Right ventricle myocardium superior (tissue), 1 donor: ENCODE measurements around the gene OR52B4. TPM values are rescaled to one million over a fixed set of nuclear protein-coding genes. Genes with fewer than 3 reads are reported as not detected.
A peak's percentile ranks its signal among the peaks of the same experiment; 100 is the strongest.
"Not testable (repeated sequence)": the region's sequence is repeated elsewhere in the genome, so short reads cannot be mapped to it uniquely, and the experiment has no call there.

Source experiments
- ATAC-seq: fragments of 200-7000 bp; cut with Tn5 transposase; one replicate; pipeline ENCODE4 v1.9.1; 2020; ENCODE audit warnings: mild to moderate bottlenecking; ENCODE audit not compliant: poor library complexity
- DNase-seq: peaks from one replicate; pipeline ENCODE4 v3.0.0-alpha.2; 2020
- intact Hi-C: fragments of 100-400 bp; cut with DNase I; formaldehyde crosslinking; loops from one replicate; pipeline ENCODE4 v1.11.2; 2022
- long read RNA-seq: library from polyadenylated mRNA; unstranded; transcript quantifications from one replicate; pipeline ENCODE4 v2.0.0, GENCODE V29; 2021
- total RNA-seq: library from RNA; stranded (reverse); fragmentation: NEBNext Ultra II Directional; extraction: Animal tissue kit (Norgen Biotek cat#: 25700); gene quantifications from one replicate; pipeline ENCODE4 v1.2.1, GENCODE V29; 2021
- donor health status: DM: no; HTN: yes; CAD: no; lungs with severe emphysema.

OR52B4 gene
- not detected for total RNA-seq
- long read RNA-seq, result 0 reads

GRCh38 chr11:4368286-4368685 lies at the start of gene OR52B4:
TSS of gene OR52B4 (minus strand) at chr11:4368386. CDS start at chr11:4368295, 91 bp downstream.
- no peak for ATAC-seq
- intact Hi-C loops, result no loop called here
- DNase-seq, result no peak

GRCh38 chr11:4416816-4417215 lies 48.6 kb upstream of the OR52B4 start:
- intact Hi-C loops, result no loop called here
- DNase-seq (no peak), ATAC-seq (no peak)

- intact Hi-C loops, result no loop called here
- no peak for DNase-seq
- no peak for ATAC-seq
Observed at GRCh38 chr11:4416306-4416705, 48.1 kb upstream of the OR52B4 start.

DNA sequence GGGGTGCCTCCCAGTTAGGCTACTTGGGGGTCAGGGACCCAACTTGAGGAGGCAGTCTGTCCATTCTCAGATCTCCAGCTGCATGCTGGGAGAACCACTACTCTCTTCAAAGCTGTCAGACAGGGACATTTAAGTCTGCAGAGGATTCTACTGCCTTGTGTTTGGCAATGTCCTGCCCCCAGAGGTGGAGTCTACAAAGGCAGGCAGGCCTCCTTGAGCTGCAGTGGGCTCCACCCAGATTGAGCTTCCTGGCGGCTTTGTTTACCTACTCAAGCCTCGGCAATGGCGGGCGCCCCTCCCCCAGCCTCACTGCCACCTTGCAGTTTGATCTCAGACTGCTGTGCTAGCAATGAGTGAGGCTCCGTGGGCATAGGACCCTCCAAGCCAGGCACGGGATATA lies 38.0 kb upstream of the OR52B4 start:
- DNase-seq, intact Hi-C loops, ATAC-seq: not testable (repeated sequence)

- intact Hi-C loops, result no loop called here
- ATAC-seq, result peak; percentile 50
- DNase-seq, result no peak
Observed at GRCh38 chr11:4393858-4394223, 25.7 kb upstream of the OR52B4 start.

DNA sequence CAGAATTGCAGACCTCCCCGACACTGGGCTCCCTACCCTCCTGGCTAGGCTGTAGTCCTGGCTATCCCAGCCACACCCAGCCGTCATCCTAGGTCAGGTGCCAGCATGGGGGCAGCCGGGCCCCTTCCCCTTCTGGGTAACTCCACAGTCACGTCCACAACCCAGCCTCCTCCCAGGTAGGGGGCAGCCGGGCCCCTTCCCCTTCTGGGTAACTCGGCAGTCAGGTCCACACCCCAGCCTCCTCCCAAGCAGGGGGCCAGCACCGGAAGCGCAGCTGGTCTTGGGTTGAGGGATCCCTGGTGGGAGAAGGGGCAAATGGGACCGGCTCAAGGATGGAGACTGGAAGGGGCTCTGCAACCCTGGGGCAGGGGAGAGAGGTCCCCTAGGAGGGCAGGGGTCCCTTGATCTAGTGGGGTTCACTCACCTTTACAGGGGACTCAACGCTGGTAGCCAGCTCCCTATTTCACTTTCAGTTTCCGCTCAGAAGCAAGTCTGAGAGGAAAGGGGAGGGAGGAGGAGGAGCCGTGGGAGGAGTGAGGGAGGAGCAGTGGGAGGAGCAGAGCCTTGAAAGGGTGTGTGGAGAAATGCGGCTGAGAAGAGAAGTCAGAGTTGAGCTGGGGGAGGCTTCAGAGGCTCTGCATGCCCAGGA lies 25.1 kb upstream of the OR52B4 start, which contains the start of gene TRIM21:
TSS of gene TRIM21 (minus strand) at position 494 of the 649 bp plus-strand sequence. CDS start 3,293 bp downstream, outside the sequence.
- peak; percentile 85 for DNase-seq
- ATAC-seq, result peak; percentile 100
- intact Hi-C loops, result no loop called here

DNA sequence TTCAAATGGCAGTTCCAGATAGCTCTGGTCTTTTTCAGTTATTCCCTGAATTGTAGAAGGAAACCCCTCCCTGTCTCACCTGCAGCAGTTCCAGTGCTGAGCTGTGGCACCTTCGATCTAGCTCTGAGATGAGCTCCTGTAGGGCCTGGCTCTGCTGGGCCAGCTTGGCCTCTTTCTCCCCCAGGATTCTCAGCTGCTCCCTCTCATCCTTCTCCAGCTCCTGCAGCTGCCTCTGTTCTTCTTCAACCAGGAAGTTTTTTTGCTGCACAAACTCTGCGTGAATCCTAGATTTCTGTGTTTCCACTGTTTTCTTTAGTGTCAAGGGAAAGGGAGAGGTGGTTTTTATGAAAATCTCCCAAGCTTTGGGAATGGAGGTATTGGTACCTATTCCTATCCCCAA lies 20.0 kb upstream of the OR52B4 start:
- DNase-seq (no peak), ATAC-seq (no peak)
- intact Hi-C loops, result no loop called here

DNA sequence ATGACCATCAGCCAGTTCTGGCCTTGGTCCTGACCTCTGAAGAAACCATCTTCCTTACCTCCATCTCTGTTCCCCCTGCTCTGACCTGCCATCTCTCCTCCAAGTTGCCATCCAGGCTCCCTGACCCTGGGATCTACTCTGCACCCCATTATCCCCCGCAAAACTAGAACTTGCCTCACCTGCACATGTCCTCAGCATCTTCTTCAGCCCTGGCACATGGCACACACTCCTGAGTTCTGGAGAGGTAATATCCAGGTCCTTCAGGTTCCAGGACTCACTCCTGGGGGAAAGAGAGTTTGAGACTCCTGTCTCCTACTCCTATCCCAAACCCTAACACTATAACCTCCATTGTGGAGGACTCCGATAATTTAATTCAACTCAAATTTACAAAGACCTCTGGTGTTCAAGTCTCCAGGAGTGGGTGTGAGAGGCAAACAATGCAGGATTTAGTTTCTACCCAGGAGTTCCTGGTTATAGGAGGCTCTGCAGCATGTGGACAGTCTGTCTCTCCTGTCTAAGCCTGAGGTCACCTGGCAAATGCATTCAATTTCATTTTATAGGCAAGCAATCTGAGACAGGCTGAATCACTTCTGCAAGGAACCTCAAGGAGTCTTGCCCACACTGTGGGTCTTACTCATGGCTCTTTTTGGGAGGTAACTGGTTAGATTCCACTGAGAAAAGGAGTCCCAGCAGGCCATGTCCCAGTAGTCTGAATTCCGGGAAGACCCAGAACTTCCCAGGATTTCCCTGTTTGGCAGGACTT lies 18.0 kb upstream of the OR52B4 start:
- no peak for DNase-seq
- no peak for ATAC-seq
- intact Hi-C loops, result no loop called here

DNA sequence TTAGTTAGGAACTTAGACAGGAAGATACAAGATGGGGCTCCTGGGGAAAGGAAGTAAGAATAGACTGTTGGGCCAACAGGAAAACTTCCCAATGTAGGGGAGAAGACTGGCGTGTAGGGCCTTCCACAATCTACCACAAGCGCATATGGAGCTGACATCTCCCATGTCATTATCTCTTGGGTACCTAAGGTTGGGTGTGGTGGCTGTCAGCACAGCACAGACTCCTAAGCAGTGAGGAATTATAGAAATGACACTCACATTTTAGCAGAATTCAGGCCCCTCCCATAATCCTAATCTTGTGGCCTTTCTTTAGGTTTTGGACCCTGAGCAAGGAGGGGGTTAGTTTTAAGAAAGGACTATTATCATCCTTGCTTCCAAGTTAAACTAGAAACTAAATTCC lies 13.7 kb upstream of the OR52B4 start:
- ATAC-seq, result no peak
- intact Hi-C loops, result no loop called here
- no peak for DNase-seq

GRCh38 chr11:4375431-4376140 lies 7.4 kb upstream of the OR52B4 start:
- DNase-seq (no peak), ATAC-seq (no peak)
- intact Hi-C loops, result no loop called here

DNA sequence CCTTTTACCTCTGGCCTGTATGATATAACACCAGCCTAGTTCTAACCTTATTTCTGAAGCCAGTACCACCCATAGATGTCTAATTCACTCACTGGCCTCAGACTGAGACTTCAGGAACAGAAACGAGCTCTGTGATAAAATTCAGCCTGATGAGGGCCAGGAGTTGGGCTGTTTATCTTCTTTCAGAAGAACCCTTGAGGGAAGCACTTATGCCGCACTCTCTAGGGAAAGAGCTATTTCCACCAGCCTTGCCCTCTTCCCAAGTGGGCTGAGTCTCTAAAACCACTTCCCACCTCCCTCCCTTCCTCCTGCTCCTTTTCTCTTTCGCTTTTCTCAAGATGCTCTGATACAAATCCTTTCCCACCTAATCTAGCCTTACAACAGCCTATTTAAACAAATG lies 2.0 kb upstream of the OR52B4 start:
- intact Hi-C loops, result no loop called here
- DNase-seq (no peak), ATAC-seq (no peak)

- DNase-seq, ATAC-seq, intact Hi-C loops: not testable (repeated sequence)
Observed at GRCh38 chr11:4348142-4348541, 20.0 kb downstream of the OR52B4 start.

DNA sequence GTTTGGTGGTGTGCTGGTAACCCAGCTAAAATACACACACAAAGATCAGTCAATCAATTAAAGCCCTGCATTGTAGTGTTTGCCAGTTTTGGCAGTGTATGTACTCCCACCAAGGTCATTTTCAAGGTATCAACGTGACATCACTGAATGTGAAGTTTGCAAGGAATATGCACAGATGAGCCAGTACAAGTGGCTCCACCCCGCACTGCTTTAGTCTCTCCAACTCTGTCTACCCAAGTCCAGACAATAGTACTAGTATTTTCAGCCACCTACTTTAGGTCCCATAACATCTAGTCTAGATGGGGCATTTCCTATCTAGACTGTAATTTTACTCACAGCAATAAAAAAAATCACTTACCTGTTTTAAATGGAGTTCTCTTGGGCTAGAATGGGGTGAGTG lies 22.8 kb downstream of the OR52B4 start:
- intact Hi-C loops, DNase-seq, ATAC-seq: not testable (repeated sequence)

DNA sequence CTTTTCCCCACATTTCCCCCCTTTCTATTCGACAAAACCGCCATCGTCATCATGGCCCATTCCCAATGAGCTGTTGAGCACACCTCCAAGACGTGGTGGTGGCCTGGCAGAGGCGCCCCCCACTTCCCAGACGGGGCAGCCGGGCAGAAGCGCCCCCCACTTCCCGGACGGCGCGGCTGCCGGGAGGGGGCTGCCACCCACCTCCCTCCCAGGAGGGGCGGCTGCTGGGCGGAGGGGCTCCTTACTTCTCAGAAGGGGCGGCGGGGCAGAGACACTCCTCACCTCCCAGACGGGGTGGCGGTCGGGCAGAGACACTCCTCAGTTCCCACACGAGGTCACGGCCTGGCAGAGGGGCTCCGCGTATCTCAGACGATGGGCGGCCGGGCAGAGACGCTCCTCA lies 33.8 kb downstream of the OR52B4 start:
- ATAC-seq, intact Hi-C loops, DNase-seq: not testable (repeated sequence)

Other genes with a start within 250 kb of the OR52B4 start
- gene TRIM21, start 25.3 kb upstream of the OR52B4 start, total RNA-seq, result 7.6 TPM
- gene OR52K2, start 80.9 kb upstream of the OR52B4 start, total RNA-seq, result not detected
- not detected for gene OR52K1, start 114.3 kb upstream of the OR52B4 start, total RNA-seq
- not detected for gene OR52M1, start 176.8 kb upstream of the OR52B4 start, total RNA-seq
- gene OR52I2, start 213.4 kb upstream of the OR52B4 start, total RNA-seq, result not detected
- gene OR52I1, start 225.7 kb upstream of the OR52B4 start, total RNA-seq, result not detected
- 11.0 TPM for gene TRIM68, start 239.8 kb upstream of the OR52B4 start, total RNA-seq